ENCODE data around the gene PURB. TPM values are rescaled to one million over a fixed set of nuclear protein-coding genes. Genes with fewer than 3 reads are reported as not detected.
A peak's percentile ranks its signal among the peaks of the same experiment; 100 is the strongest.

Gene PURB
- polyA plus RNA-seq, 3 donors, result 3.0 to 13.0 (median 3.0) TPM

DNA sequence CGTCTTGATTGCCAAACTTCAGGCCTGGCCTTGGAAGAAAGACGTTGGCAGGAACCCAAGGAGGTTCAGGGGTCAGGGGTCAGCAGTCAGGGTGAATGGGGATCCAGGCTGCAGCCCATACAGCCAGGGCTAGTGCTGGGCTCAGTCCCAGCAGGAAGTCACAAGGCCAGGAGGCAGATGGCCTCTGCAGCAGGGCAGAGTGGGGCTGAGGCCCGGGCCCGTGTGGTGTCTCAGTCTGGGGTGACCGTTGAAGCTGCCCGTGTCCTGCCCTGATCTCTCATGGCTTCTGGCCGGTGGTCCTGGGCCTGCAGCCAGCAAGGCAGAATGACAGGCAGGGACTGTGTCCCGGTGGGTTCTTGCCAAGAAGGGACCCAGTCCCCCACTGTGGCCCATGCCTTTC, 26.6 kb upstream of the PURB start:
- Mint-ChIP-seq H3K9me3 (no peaks in the 10 kb centered on the region), H3K36me3 (no peaks in the 10 kb centered on the region), H3K4me3 (no peak overlapping the region), H3K4me1 (peaks cover 6% of the 10 kb centered on the region), H3K27ac (no peak overlapping the region), H3K27me3 (ENCODE audit: low read depth in 3 of 3) (peaks cover 0 to 3% (median 3%) of the 10 kb centered on the region in 3 donors)
- Histone ChIP-seq H4K20me1 (ENCODE audit: insufficient read depth, low read length) (no peaks in the 10 kb centered on the region), H3K4me3 (replicated peaks in 1 of 3; ENCODE audit: low read depth in 2 of 3, low read length in 3 of 3) (no peak overlapping the region), H3K9me3 (replicated peaks in 1 of 2; ENCODE audit: control insufficient read depth in 1 of 2, insufficient read depth in 1 of 2, low read length in 2 of 2) (no peaks in the 10 kb centered on the region), H3K79me2 (ENCODE audit: insufficient read depth, low read length) (no peaks in the 10 kb centered on the region), H2AFZ (ENCODE audit: insufficient read depth, low read depth, low read length, poor library complexity, severe bottlenecking) (no peak overlapping the region), H3K4me2 (replicated peaks; ENCODE audit: extremely low read depth, low read length, poor library complexity, severe bottlenecking) (no peak overlapping the region), H3K27me3 (ENCODE audit: control insufficient read depth in 2 of 2, insufficient read depth in 2 of 2, low read length in 2 of 2) (no peaks in the 10 kb centered on the region), H3K36me3 (replicated peaks in 1 of 2; ENCODE audit: control insufficient read depth in 1 of 2, insufficient read depth in 2 of 2, low read length in 2 of 2) (no peaks in the 10 kb centered on the region), H3K27ac (ENCODE audit: low read depth in 1 of 2, low read length in 2 of 2) (no peak overlapping the region), H3K9ac (ENCODE audit: insufficient read depth, low read length, poor library complexity, severe bottlenecking) (no peak overlapping the region), H3K4me1 (ENCODE audit: control insufficient read depth in 1 of 2, insufficient read depth in 2 of 2, low read length in 2 of 2) (no peaks in the 10 kb centered on the region)
- no peak for DNase-seq
- WGBS (ENCODE audit: insufficient coverage), result 95% methylated on average over 8 of the region's 8 CpGs
- intact Hi-C loops (cut with micrococcal nuclease), result loop anchor here in 1 of 2 donors (5.0 kb wide), 1 partner anchor 35 kb away; no protein-coding TSS in a partner anchor
- TF ChIP-seq, protein P1, sequence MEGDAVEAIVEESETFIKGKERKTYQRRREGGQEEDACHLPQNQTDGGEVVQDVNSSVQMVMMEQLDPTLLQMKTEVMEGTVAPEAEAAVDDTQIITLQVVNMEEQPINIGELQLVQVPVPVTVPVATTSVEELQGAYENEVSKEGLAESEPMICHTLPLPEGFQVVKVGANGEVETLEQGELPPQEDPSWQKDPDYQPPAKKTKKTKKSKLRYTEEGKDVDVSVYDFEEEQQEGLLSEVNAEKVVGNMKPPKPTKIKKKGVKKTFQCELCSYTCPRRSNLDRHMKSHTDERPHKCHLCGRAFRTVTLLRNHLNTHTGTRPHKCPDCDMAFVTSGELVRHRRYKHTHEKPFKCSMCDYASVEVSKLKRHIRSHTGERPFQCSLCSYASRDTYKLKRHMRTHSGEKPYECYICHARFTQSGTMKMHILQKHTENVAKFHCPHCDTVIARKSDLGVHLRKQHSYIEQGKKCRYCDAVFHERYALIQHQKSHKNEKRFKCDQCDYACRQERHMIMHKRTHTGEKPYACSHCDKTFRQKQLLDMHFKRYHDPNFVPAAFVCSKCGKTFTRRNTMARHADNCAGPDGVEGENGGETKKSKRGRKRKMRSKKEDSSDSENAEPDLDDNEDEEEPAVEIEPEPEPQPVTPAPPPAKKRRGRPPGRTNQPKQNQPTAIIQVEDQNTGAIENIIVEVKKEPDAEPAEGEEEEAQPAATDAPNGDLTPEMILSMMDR (IDR thresholded peaks at IDR 0.05), result no peak

DNA sequence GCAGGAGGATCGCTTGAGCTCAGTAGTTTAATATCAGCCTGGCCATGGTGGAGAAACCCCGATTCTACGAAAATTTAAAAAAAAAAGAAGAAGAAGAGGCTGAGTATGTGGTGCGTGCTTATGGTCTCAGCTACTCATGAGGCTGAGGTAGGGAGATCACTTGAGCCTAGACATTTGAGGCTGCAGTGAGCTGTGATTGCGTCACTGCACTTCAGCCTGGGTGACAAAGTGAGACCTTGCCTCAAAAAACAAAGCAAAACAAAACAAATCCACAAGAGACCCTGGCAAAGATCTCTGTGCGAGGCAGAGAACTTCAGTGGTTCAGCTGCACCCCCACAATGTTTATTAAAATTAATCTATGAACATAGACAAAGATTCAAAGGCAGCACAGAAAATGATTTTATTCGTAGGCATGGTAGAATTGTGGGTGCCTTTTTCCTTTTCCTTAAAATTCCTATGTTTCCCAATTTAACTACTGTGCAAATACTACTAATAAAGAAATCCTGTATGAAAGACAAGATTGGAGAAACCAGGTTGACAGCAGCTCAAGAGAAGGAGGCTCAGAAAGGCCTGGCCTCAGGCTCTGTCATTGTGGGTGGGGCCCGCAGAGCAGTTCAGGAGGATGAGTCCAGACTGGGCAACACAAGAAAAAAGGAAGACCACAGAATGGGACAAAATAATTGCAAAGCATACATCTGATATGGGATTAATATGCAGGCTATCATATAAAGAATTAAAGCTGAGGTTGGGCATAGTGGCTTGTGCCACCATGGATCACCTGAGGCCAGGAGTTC, 24.5 kb upstream of the PURB start:
- Histone ChIP-seq H3K9ac (ENCODE audit: insufficient read depth, low read length, poor library complexity, severe bottlenecking) (no peak overlapping the region), H4K20me1 (ENCODE audit: insufficient read depth, low read length) (no peaks in the 10 kb centered on the region), H3K4me3 (replicated peaks in 1 of 3; ENCODE audit: low read depth in 2 of 3, low read length in 3 of 3) (no peak overlapping the region), H3K4me1 (ENCODE audit: control insufficient read depth in 1 of 2, insufficient read depth in 2 of 2, low read length in 2 of 2) (no peaks in the 10 kb centered on the region), H3K27ac (ENCODE audit: low read depth in 1 of 2, low read length in 2 of 2) (no peak overlapping the region), H3K27me3 (ENCODE audit: control insufficient read depth in 2 of 2, insufficient read depth in 2 of 2, low read length in 2 of 2) (no peaks in the 10 kb centered on the region), H2AFZ (ENCODE audit: insufficient read depth, low read depth, low read length, poor library complexity, severe bottlenecking) (no peak overlapping the region), H3K36me3 (replicated peaks in 1 of 2; ENCODE audit: control insufficient read depth in 1 of 2, insufficient read depth in 2 of 2, low read length in 2 of 2) (no peaks in the 10 kb centered on the region), H3K79me2 (ENCODE audit: insufficient read depth, low read length) (no peaks in the 10 kb centered on the region), H3K4me2 (replicated peaks; ENCODE audit: extremely low read depth, low read length, poor library complexity, severe bottlenecking) (no peak overlapping the region), H3K9me3 (replicated peaks in 1 of 2; ENCODE audit: control insufficient read depth in 1 of 2, insufficient read depth in 1 of 2, low read length in 2 of 2) (no peaks in the 10 kb centered on the region)
- intact Hi-C loops (cut with micrococcal nuclease), result loop anchor here in 1 of 2 donors (5.0 kb wide), 1 partner anchor 32 kb away; no protein-coding TSS in a partner anchor
- no peaks in the 10 kb centered on the region for H3K36me3 Mint-ChIP-seq
- H3K4me1 Mint-ChIP-seq, result peaks cover 6% of the 10 kb centered on the region
- 76% methylated on average over 5 of the region's 8 CpGs for WGBS (ENCODE audit: insufficient coverage)
- no peak overlapping the region for H3K4me3 Mint-ChIP-seq
- DNase-seq, result no peak
- peaks cover 0 to 3% (median 0%) of the 10 kb centered on the region in 3 donors for H3K27me3 Mint-ChIP-seq (ENCODE audit: low read depth in 3 of 3)
- H3K9me3 Mint-ChIP-seq, result no peaks in the 10 kb centered on the region
- H3K27ac Mint-ChIP-seq, result peak overlapping the region in 3 of 7 donors; percentile 20 to 84 (median 77)
- TF ChIP-seq, protein P1 (IDR thresholded peaks at IDR 0.05), result no peak

All from CD14-positive monocyte (primary cell).